Type B pancreatic cell (in vitro differentiated cells): ENCODE results near the gene MYO1E. TPM values are rescaled to one million over a fixed set of nuclear protein-coding genes. Genes with fewer than 3 reads are reported as not detected.
"Not testable (repeated sequence)": the region's sequence is repeated elsewhere in the genome, so short reads cannot be mapped to it uniquely, and the experiment has no call there.

Experiments
- DNase-seq: peaks from one replicate; pipeline ENCODE4 v3.0.0; 2021; ENCODE audit warnings: mixed read lengths; ENCODE audit not compliant: unreplicated experiment; ENCODE audit errors: extremely low spot score
- H3K27ac Mint-ChIP-seq: 2 replicates; pipeline ENCODE4 v1.8.0; 2021; ENCODE audit warnings: mild to moderate bottlenecking, mixed read lengths
- H3K27me3 Mint-ChIP-seq: 2 replicates; pipeline ENCODE4 v1.8.0; 2021; ENCODE audit warnings: mixed read lengths
- H3K36me3 Mint-ChIP-seq: 2 replicates; pipeline ENCODE4 v1.8.0; 2021; ENCODE audit warnings: mixed read lengths
- H3K4me1 Mint-ChIP-seq: one replicate; pipeline ENCODE4 v1.8.0; 2021; ENCODE audit warnings: mixed read lengths; ENCODE audit not compliant: unreplicated experiment
- H3K4me3 Mint-ChIP-seq: 2 replicates; pipeline ENCODE4 v1.8.0; 2021; ENCODE audit warnings: mild to moderate bottlenecking, mixed read lengths
- H3K9me3 Mint-ChIP-seq: 2 replicates; pipeline ENCODE4 v1.8.0; 2021; ENCODE audit warnings: mixed read lengths
- total RNA-seq: library from RNA; stranded (reverse); gene quantifications from 2 replicates; pipeline ENCODE4 v1.2.1, GENCODE V29; 2021; ENCODE audit warnings: low replicate concordance
- TF ChIP-seq, protein P1 (sequence below): fragments of 200-600 bp; sonication (generic); conservative IDR thresholded peaks from 2 replicates; pipeline ENCODE4 v1.5.0; 2021; ENCODE audit warnings: antibody characterized with exemption, mild to moderate bottlenecking

The MYO1E gene
- total RNA-seq, 1 donor from 2014 or later, result 55.6 TPM

DNA sequence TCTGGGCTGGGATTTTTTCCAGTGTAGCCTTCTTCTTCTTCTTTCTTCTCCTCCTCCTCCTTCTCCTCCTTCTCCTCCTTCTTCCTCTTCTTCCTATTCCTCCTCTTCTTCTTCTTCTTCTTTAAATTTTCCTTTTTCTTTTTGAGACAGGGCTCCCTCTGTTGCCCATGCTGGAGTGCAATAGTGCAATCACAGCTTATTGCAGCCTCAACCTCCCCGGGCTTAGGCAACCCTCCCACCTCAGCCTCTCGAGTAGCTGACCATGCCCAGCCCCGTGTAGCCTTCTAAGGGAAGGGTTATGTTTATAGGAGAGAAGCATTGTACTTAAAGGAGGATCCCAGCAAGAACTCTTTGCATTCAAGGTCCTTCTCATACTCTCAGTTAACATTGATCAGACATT is 24.0 kb upstream of the MYO1E start:
- peaks cover 18% of the 10 kb centered on the region for H3K27me3 Mint-ChIP-seq
- no peak for DNase-seq
- TF ChIP-seq, protein P1, sequence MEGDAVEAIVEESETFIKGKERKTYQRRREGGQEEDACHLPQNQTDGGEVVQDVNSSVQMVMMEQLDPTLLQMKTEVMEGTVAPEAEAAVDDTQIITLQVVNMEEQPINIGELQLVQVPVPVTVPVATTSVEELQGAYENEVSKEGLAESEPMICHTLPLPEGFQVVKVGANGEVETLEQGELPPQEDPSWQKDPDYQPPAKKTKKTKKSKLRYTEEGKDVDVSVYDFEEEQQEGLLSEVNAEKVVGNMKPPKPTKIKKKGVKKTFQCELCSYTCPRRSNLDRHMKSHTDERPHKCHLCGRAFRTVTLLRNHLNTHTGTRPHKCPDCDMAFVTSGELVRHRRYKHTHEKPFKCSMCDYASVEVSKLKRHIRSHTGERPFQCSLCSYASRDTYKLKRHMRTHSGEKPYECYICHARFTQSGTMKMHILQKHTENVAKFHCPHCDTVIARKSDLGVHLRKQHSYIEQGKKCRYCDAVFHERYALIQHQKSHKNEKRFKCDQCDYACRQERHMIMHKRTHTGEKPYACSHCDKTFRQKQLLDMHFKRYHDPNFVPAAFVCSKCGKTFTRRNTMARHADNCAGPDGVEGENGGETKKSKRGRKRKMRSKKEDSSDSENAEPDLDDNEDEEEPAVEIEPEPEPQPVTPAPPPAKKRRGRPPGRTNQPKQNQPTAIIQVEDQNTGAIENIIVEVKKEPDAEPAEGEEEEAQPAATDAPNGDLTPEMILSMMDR, result no peak
- H3K36me3 Mint-ChIP-seq, result no peaks in the 10 kb centered on the region
- H3K9me3 Mint-ChIP-seq, result no peaks in the 10 kb centered on the region
- no peak overlapping the region for H3K4me3 Mint-ChIP-seq
- no peak overlapping the region for H3K27ac Mint-ChIP-seq
- H3K4me1 Mint-ChIP-seq, result peaks cover 1% of the 10 kb centered on the region

DNA sequence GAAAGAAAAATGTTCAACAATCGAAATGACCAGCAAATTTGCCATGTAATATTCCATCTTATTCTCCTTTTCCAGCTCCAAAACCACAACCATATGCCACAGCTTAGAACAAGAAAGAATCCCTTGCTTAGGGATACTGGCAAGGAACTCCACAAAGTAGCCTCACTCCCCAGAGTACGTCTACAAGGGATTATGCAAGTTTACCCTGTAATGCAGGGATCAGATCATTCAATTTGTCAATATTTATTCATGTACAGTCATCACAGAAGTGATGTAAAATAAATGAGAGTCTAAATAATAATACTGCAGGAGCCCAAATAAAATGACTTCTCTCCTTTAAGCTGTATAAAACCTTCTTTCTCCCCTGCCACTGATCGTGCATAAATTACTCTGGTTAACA is 23.5 kb upstream of the MYO1E start:
- H3K36me3 Mint-ChIP-seq, result no peaks in the 10 kb centered on the region
- no peaks in the 10 kb centered on the region for H3K9me3 Mint-ChIP-seq
- no peak for DNase-seq
- no peaks in the 10 kb centered on the region for H3K4me1 Mint-ChIP-seq
- no peak overlapping the region for H3K4me3 Mint-ChIP-seq
- TF ChIP-seq, protein P1, result no peak
- H3K27ac Mint-ChIP-seq, result no peak overlapping the region
- peaks cover 18% of the 10 kb centered on the region for H3K27me3 Mint-ChIP-seq

DNA sequence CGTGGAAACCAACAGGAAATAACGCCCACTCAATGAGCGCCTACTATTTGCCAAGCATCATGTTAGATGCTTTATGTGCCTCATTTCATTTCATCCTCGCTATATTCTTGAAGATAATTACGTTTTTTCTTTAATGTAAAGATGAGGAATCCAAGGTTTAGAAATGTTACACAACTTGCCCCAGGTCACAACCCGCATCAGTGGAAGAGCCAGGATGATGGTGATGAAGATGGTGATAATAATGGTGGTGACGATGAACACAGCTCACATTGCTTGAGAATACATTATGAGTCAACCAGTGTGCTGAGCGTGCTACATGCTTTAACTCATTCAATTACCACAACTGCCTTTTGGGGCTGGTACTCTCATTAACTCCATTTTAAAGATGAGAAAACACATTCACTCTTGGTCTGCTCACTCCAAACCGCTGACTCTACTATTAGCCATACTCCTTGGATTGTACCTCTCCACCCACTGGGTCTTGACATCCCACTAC is 21.5 kb upstream of the MYO1E start:
- TF ChIP-seq, protein P1, result no peak
- H3K9me3 Mint-ChIP-seq, result no peaks in the 10 kb centered on the region
- peaks cover 8% of the 10 kb centered on the region for H3K27me3 Mint-ChIP-seq
- no peaks in the 10 kb centered on the region for H3K36me3 Mint-ChIP-seq
- DNase-seq, result no peak
- H3K4me3 Mint-ChIP-seq, result no peak overlapping the region
- H3K27ac Mint-ChIP-seq, result no peak overlapping the region
- no peaks in the 10 kb centered on the region for H3K4me1 Mint-ChIP-seq

DNA sequence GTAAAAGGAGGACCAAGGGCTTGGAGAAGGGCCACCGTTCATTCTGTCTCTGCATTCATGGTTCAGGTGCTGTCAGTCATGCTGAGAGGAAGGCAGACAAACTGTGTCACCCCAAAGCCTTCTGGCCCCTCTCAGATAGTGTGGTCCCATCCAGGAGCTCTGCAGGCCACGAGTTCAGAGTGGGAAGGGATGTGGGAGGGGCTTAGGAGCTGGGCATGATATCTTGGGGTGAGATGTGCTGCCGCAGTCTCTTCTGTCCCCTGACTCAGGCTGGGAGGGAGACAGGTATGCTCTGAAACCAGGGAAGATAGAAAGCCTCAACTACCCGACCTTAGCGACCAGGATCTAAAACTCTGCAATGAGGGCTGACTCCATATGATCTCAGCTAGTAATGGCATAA is 19.6 kb upstream of the MYO1E start:
- no peaks in the 10 kb centered on the region for H3K9me3 Mint-ChIP-seq
- peaks cover 7% of the 10 kb centered on the region for H3K27me3 Mint-ChIP-seq
- TF ChIP-seq, protein P1, result no peak
- DNase-seq, result no peak
- H3K27ac Mint-ChIP-seq, result no peak overlapping the region
- no peak overlapping the region for H3K4me3 Mint-ChIP-seq
- H3K36me3 Mint-ChIP-seq, result no peaks in the 10 kb centered on the region
- no peaks in the 10 kb centered on the region for H3K4me1 Mint-ChIP-seq

DNA sequence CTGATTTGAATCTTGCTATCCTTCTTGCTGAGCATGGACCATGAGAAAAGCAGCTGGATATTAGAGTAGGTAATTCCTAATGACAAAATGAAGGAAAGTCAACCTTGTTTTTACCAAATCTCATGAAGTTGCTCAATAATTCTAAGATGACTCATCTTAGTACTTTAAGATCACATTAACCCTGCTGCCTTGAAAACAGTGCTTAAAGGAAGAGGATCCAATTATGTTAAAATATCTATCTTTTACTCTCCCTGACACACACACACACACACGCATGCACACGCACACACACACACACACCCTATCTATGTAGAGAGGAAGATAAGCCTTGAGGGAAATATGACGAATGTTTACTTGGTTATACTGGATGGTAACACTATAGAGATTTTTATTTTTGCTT is 16.0 kb upstream of the MYO1E start:
- H3K27ac Mint-ChIP-seq, result no peak overlapping the region
- no peaks in the 10 kb centered on the region for H3K27me3 Mint-ChIP-seq
- H3K4me3 Mint-ChIP-seq, result no peak overlapping the region
- no peaks in the 10 kb centered on the region for H3K9me3 Mint-ChIP-seq
- H3K4me1 Mint-ChIP-seq, result no peaks in the 10 kb centered on the region
- no peak for DNase-seq
- TF ChIP-seq, protein P1, result no peak
- no peaks in the 10 kb centered on the region for H3K36me3 Mint-ChIP-seq

DNA sequence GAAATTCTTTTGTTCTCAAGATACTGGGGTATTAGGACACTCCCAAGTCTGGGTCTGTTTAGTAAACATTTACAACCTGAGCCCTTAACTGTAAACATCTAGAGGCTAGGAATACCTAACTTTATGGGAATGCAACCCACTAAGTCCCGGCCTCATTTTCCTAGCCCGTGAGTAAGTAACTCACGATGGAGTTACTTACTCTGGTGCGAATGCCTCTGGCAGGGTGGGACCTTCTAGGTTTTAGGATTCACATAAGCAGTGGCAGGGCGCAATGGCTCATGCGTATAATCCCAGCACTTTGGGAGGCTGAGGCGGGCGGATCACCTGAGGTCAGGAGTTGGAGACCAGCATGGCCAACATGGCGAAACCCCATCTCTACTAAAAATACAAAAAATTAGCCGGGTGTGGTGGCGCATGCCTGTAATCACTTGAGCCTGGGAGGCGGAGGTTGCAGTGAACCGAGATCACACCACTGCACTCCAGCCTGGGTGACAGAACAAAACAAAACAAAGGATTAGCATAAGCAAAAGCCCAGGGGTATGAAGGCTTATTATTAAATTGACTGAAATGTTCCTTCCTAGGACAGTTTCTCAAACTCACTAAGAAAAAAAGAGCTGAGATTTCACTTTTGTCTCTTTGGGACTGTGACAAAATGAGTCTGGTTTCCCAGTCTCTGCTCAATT is 14.7 kb upstream of the MYO1E start:
- not testable (repeated sequence) for H3K9me3 Mint-ChIP-seq, H3K27ac Mint-ChIP-seq, H3K4me1 Mint-ChIP-seq, H3K27me3 Mint-ChIP-seq, H3K4me3 Mint-ChIP-seq, DNase-seq, H3K36me3 Mint-ChIP-seq
